HCT116 (cell line): ENCODE results near the gene ASCC2. TPM values are rescaled to one million over a fixed set of nuclear protein-coding genes. Genes with fewer than 3 reads are reported as not detected.

Experiments used
- ATAC-seq: fragments of 200-7000 bp; cut with Tn5 transposase; 2 replicates; pipeline ENCODE4 v1.9.1; 2020; ENCODE audit warnings: mild to moderate bottlenecking, moderate library complexity
- BruUV-seq: library from RNA; stranded (reverse); fragments of 400-500 nt; replicated peaks from 2 replicates; lab custom pipeline; 2021; lab: Mats Ljungman, UMichigan
- CTCF ChIA-PET: fragments of 300-600 bp; sonication (Branson Sonifier 250); formaldehyde crosslinking; loops from one replicate; lab custom pipeline; 2021; ENCODE audit warnings: antibody characterized with exemption; lab: Charles Lee
- POLR2A ChIA-PET: fragments of 300-600, 350-600 bp; sonication (Branson Sonifier 250); formaldehyde crosslinking; loops from one replicate; lab custom pipeline; 2021; ENCODE audit warnings: antibody characterized with exemption; lab: Charles Lee
- RAD21 ChIA-PET, 2 experiments: fragments of 300-600 bp; sonication (Branson Sonifier 250); formaldehyde crosslinking; loops; one replicate each; lab custom pipeline; 2023; ENCODE audit warnings: low total read pairs in 2 of 2; ENCODE audit not compliant: uncharacterized antibody in 2 of 2, unreplicated experiment in 2 of 2, low non-redundant PET in 1 of 2; lab: Charles Lee
- DNase-seq: peaks from one replicate; pipeline ENCODE4 v3.0.0-alpha.2; 2010; ENCODE audit warnings: low read depth, low spot score
- H2AFZ ChIP-seq: fragments of 200-600 bp; shearing (Covaris generic), sonication (generic); 2 replicates; pipeline ENCODE4 v1.6.1; 2017; ENCODE audit warnings: low read depth, mixed run types, mixed read lengths, antibody characterized with exemption, low read length; ENCODE audit not compliant: poor library complexity, severe bottlenecking
- H3K27ac ChIP-seq: 2 replicates; pipeline ENCODE4 v1.5.1; 2012; ENCODE audit warnings: low read depth, low read length
- H3K27me3 ChIP-seq: fragments of 200-600 bp; sonication (generic); 2 replicates; pipeline ENCODE4 v1.6.1; 2016; ENCODE audit warnings: mixed run types, low read length, mixed read lengths; ENCODE audit not compliant: insufficient read depth
- H3K36me3 ChIP-seq, 2 experiments: fragments of 200-500 bp in 1 of 2; fragments of 200-600 bp in 1 of 2; sonication (Bioruptor generic) in 1 of 2; sonication (generic) in 1 of 2; 2 replicates each; pipeline versions ENCODE4 v1.5.1 to v1.6.1; 2014 to 2016; ENCODE audit warnings: low read length in 2 of 2, inconsistent platforms in 1 of 2, mixed read lengths in 1 of 2, mixed run types in 1 of 2; ENCODE audit not compliant: insufficient read depth in 2 of 2, control insufficient read depth in 1 of 2
- H3K4me1 ChIP-seq, 2 experiments: fragments of 200-600 bp in 1 of 2; sonication (generic) in 1 of 2; 2 replicates each; pipeline versions ENCODE4 v1.5.1 to v1.6.1; 2012 to 2017; ENCODE audit warnings: low read length in 2 of 2, inconsistent platforms in 1 of 2, mild to moderate bottlenecking in 1 of 2, mixed read lengths in 1 of 2, mixed run types in 1 of 2, moderate library complexity in 1 of 2; ENCODE audit not compliant: insufficient read depth in 2 of 2, control insufficient read depth in 1 of 2
- H3K4me2 ChIP-seq: fragments of 200-600 bp; sonication (generic); 2 replicates; pipeline ENCODE4 v1.6.1; 2017; ENCODE audit warnings: mixed run types, low read length, mixed read lengths
- H3K4me3 ChIP-seq, 2 experiments: fragments of 200-600 bp in 1 of 2; sonication (generic) in 1 of 2; replicated peaks in 1 of 2; 2 replicates each; pipeline ENCODE4 v1.5.1; 2011 to 2016; ENCODE audit warnings: low read length in 2 of 2, control low read depth in 1 of 2, low read depth in 1 of 2, mild to moderate bottlenecking in 1 of 2, mixed read lengths in 1 of 2, mixed run types in 1 of 2
- H3K79me2 ChIP-seq: fragments of 200-600 bp; sonication (generic); 2 replicates; pipeline ENCODE4 v1.6.1; 2017; ENCODE audit warnings: mild to moderate bottlenecking, mixed run types, low read length, moderate library complexity, mixed read lengths; ENCODE audit not compliant: insufficient read depth
- H3K9ac ChIP-seq: fragments of 200-600 bp; sonication (generic); 2 replicates; pipeline ENCODE4 v1.6.1; 2016; ENCODE audit warnings: low read length, mixed read lengths
- H3K9me2 ChIP-seq: fragments of 200-600 bp; sonication (generic), shearing (Covaris generic); 2 replicates; pipeline ENCODE4 v1.6.1; 2017; ENCODE audit warnings: mixed run types, mild to moderate bottlenecking, moderate library complexity; ENCODE audit not compliant: insufficient read depth
- H3K9me3 ChIP-seq, 2 experiments: fragments of 200-500 bp in 1 of 2; fragments of 200-600 bp in 1 of 2; sonication (Bioruptor generic) in 1 of 2; sonication (generic) in 1 of 2; 2 replicates each; pipeline ENCODE4 v1.6.1; 2014 to 2017; ENCODE audit warnings: low read length in 2 of 2, mixed read lengths in 2 of 2, inconsistent platforms in 1 of 2, low read depth in 1 of 2, mild to moderate bottlenecking in 1 of 2, mixed run types in 1 of 2, moderate library complexity in 1 of 2; ENCODE audit not compliant: control insufficient read depth in 1 of 2, insufficient read depth in 1 of 2
- H4K20me1 ChIP-seq: fragments of 200-600 bp; sonication (generic), shearing (Covaris generic); 2 replicates; pipeline ENCODE4 v1.6.1; 2017; ENCODE audit warnings: mixed run types, mild to moderate bottlenecking, moderate library complexity; ENCODE audit not compliant: insufficient read depth
- ATF3 ChIP-seq: IDR thresholded peaks from 2 replicates; pipeline ENCODE4 v1.6.1; 2012
- CEBPB ChIP-seq: IDR thresholded peaks from 2 replicates; pipeline ENCODE4 v1.6.1; 2012; ENCODE audit warnings: low read depth
- ELF1 ChIP-seq: IDR thresholded peaks from 2 replicates; pipeline ENCODE4 v1.6.1; 2012; ENCODE audit warnings: low read depth, borderline replicate concordance
- EZH2 ChIP-seq: fragments of 200-600 bp; sonication (generic); IDR thresholded peaks from 2 replicates; pipeline ENCODE4 v1.6.1; 2017; ENCODE audit warnings: antibody characterized with exemption, mixed run types
- EZH2phosphoT487 ChIP-seq: fragments of 200-600 bp; IDR thresholded peaks from 2 replicates; pipeline ENCODE4 v1.6.1; 2018; ENCODE audit warnings: antibody characterized with exemption, borderline replicate concordance
- FOSL1 ChIP-seq: IDR thresholded peaks from 2 replicates; pipeline ENCODE4 v1.6.1; 2012; ENCODE audit warnings: low read depth
- JUND ChIP-seq: IDR thresholded peaks from 2 replicates; pipeline ENCODE4 v1.6.1; 2012
- MAX ChIP-seq: IDR thresholded peaks from 2 replicates; pipeline ENCODE4 v1.6.1; 2012
- POLR2A ChIP-seq: IDR thresholded peaks from 2 replicates; pipeline ENCODE4 v1.7.0; 2011; ENCODE audit warnings: borderline replicate concordance; ENCODE audit not compliant: insufficient read depth, insufficient read length; ENCODE audit errors: extremely low read depth
- RAD21 ChIP-seq: IDR thresholded peaks from 2 replicates; pipeline ENCODE4 v1.6.1; 2012; ENCODE audit warnings: low read depth, mild to moderate bottlenecking
- SIN3A ChIP-seq: IDR thresholded peaks from 2 replicates; pipeline ENCODE4 v1.6.1; 2012; ENCODE audit warnings: low read depth
- SP1 ChIP-seq: IDR thresholded peaks from 2 replicates; pipeline ENCODE4 v1.6.1; 2012; ENCODE audit warnings: low read depth
- SRF ChIP-seq: IDR thresholded peaks from 2 replicates; pipeline ENCODE4 v1.6.1; 2012; ENCODE audit warnings: low read depth
- TCF7L2 ChIP-seq: IDR thresholded peaks from 2 replicates; pipeline ENCODE4 v1.7.0; 2011; ENCODE audit warnings: borderline replicate concordance, inconsistent platforms; ENCODE audit not compliant: insufficient read depth, insufficient read length; ENCODE audit errors: extremely low read depth
- YY1 ChIP-seq: IDR thresholded peaks from 2 replicates; pipeline ENCODE4 v1.6.1; 2011; ENCODE audit warnings: low read length, low read depth, moderate library complexity, mild to moderate bottlenecking; ENCODE audit not compliant: insufficient replicate concordance; ENCODE audit errors: extremely low read depth
- ZBTB33 ChIP-seq: IDR thresholded peaks from 2 replicates; pipeline ENCODE4 v1.6.1; 2011; ENCODE audit warnings: mild to moderate bottlenecking, low read length, moderate library complexity; ENCODE audit not compliant: insufficient replicate concordance; ENCODE audit errors: extremely low read depth
- ZNF274 ChIP-seq: fragments of 200-500 bp; sonication (Bioruptor generic); IDR thresholded peaks from 2 replicates; pipeline ENCODE4 v1.6.1; 2014; ENCODE audit warnings: mild to moderate bottlenecking, low read depth, low read length, inconsistent platforms
- intact Hi-C: fragments of 100-400 bp; cut with micrococcal nuclease; formaldehyde crosslinking; loops from 2 replicates; pipeline ENCODE4 v1.10.0; 2022
- total RNA-seq: library from RNA; stranded (reverse); gene quantifications from one replicate; pipeline ENCODE4 v1.2.1, GENCODE V29; 2021; ENCODE audit not compliant: unreplicated experiment

The ASCC2 gene
- total RNA-seq, 1 experiment from 2014 or later = 68.6 TPM

GRCh38 chr22:29820961-29821290 lies 17.1 kb downstream of the ASCC2 start (continued):
- TF ChIP-seq SRF (no peak), ZBTB33 (no peak), JUND (no peak), ELF1 (no peak)
- TF ChIP-seq, all 23 proteins: peak for 0

GRCh38 chr22:29819501-29819900 lies 18.6 kb downstream of the ASCC2 start:
- peaks cover 12 to 27% of the 10 kb centered on the region in 2 experiments; a peak in 3 of 4 replicates for H3K36me3 ChIP-seq
- TF ChIP-seq ZNF274 = no peak
- TF ChIP-seq RAD21 = no peak
- no peak for TF ChIP-seq YY1
- TF ChIP-seq EZH2 = no peak
- TF ChIP-seq EZH2phosphoT487 = no peak
- no peak for TF ChIP-seq SIN3A
- TF ChIP-seq SP1 = no peak
- no peak for TF ChIP-seq MAX
- no peak for TF ChIP-seq ELF1
- no peak for TF ChIP-seq ATF3
- TF ChIP-seq CEBPB = no peak
- TF ChIP-seq POLR2A = no peak
- no peak for TF ChIP-seq ZBTB33
- no peak for TF ChIP-seq TCF7L2
- no peak for TF ChIP-seq FOSL1
- CTCF ChIA-PET = no interaction called here
- no peak overlapping the region for H3K4me3 ChIP-seq
- no peak overlapping the region for H3K4me2 ChIP-seq
- no peak overlapping the region for H3K27ac ChIP-seq
- peaks cover 0 to 17% of the 10 kb centered on the region in 2 experiments; a peak in 2 of 4 replicates for H3K4me1 ChIP-seq
- no peaks in the 10 kb centered on the region for H3K79me2 ChIP-seq
- intact Hi-C loops = no loop called here
- BruUV-seq = no TSS peak
- no peak overlapping the region for H3K9ac ChIP-seq
- no peaks in the 10 kb centered on the region for H3K27me3 ChIP-seq
- DNase-seq (no peak), ATAC-seq (no peak)
- POLR2A ChIA-PET = no interaction called here
- H2AFZ ChIP-seq = no peak overlapping the region
- no peaks in the 10 kb centered on the region for H3K9me2 ChIP-seq
- peaks cover 3% of the 10 kb centered on the region; the same call in 1 of the 2 replicates for H4K20me1 ChIP-seq
- RAD21 ChIA-PET = no interaction called here
- H3K9me3 ChIP-seq = no peaks in the 10 kb centered on the region
